KBM-7 (cell line): ENCODE data around the gene MUS81.
"Not testable (repeated sequence)": the region's sequence is repeated elsewhere in the genome, so short reads cannot be mapped to it uniquely, and the experiment has no call there.

Experiments
- DNase-seq: peaks from one replicate; pipeline ENCODE4 v3.0.0-alpha.2; 2015
- in situ Hi-C: fragments of 300-500 bp; cut with MboI; formaldehyde crosslinking; loops from 2 replicates; pipeline ENCODE4 v1.14.3; 2020; ENCODE audit warnings: low sequenced_read_pairs, low pct_unique_long_range_greater_than_20kb, mixed read lengths

MUS81 gene

DNA sequence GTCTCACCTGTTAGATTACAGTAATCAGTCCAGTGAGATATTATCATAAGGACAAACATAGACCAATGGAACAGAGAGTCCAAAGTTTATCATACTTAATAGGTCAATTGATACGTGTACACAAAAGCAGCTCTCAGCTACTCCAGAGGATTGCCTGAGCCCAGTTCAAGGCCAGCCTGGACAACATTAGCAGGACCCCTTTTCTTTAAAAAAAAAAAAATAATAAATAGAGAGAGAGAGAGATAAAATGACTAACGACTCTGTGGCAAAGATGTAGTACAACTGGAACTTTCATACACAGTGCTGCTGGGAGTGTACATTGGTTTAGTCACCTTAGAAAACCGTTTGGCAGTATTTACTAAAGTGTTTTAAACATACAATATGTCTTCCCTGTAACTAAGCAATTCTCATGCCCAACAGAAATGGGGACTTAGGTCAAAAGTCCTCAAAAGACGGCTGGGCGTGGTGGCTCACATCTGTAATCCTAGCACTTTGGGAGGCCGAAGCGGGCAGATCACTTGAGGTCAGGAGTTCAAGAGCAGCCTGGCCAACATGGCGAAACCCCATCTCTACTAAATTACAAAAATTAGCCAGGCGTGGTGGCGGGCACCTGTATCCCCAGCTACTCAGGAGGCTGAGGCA, 15.9 kb upstream of the MUS81 start:
- DNase-seq: no peak
- in situ Hi-C loops: no loop called here

DNA sequence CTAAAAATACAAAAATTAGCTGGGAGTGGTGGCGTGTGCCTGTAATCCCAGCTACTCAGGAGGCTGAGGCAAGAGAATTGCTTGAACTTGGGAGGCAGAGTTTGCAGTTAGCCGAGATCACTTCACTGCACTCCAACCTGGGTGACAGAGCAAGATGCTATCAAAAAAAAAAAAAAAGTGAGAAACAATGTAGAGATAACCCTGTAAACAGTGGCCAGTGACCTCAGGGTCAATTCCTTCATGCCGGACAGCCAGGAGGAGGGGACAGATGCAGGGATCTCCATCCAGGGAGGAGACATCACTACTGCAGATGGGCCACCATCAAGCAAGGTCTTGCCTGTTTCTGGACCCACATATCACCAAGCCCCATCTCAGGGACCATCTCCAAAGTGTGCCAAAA, 12.5 kb upstream of the MUS81 start:
- in situ Hi-C loops: no loop called here
- DNase-seq: no peak

DNA sequence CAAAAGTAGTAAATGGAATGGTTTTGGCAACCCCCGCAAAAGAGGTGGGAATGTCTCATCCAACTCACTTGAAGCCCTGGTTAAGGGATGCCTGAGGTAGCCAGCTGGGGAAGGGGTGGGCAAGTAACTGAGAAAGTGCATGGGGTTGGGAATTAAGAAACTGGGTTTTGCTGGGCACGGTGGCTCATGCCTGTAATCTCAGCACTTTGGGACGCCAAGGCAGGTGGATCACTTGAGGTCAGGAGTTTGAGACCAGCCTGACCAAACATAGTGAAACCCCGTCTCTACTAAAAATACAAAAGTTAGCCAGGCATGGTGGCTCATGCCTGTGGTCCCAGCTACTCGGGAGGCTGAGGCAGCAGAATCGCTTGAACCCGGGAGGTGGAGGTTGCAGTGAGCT, 11.5 kb upstream of the MUS81 start:
- in situ Hi-C loops, DNase-seq: not testable (repeated sequence)

DNA sequence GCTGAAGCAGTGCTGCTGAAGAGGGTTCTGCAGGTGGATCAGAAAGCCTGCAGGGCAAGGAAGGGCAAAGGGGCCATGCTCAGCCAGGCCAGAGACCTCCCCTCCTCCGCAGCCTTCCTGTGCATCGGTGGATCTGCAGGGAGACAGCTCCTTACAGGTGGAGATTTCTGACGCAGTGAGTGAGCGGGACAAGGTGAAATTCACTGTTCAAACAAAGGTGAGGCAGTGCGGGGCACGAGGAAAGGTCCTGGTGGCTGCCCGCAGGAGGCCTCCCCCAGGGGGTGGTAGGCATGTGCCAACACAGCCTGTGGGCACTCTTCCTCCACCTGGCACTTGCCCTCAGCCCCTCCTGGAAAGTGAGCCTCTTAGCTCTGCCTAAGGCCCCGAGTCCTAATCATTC, 10.9 kb upstream of the MUS81 start:
- in situ Hi-C loops: no loop called here
- DNase-seq: no peak

DNA sequence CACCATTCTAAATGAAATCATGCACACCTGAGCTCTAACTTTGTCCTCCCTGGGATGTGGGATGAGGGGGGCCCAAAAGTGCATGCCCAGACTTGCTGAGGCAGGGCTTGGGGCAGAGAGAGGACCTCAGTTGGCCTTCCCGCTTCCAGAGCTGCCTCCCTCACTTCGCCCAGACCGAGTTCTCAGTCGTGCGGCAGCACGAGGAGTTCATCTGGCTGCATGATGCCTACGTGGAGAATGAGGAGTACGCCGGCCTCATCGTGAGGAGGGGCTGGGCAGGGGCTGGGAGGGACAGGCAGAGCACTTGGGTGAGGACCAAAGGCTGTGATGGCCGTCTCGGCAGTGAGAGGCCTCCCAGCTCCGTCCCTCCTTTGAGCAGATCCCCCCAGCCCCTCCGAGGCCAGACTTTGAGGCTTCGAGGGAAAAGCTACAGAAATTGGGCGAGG, 10.4 kb upstream of the MUS81 start:
- in situ Hi-C loops: no loop called here
- no peak for DNase-seq

DNA sequence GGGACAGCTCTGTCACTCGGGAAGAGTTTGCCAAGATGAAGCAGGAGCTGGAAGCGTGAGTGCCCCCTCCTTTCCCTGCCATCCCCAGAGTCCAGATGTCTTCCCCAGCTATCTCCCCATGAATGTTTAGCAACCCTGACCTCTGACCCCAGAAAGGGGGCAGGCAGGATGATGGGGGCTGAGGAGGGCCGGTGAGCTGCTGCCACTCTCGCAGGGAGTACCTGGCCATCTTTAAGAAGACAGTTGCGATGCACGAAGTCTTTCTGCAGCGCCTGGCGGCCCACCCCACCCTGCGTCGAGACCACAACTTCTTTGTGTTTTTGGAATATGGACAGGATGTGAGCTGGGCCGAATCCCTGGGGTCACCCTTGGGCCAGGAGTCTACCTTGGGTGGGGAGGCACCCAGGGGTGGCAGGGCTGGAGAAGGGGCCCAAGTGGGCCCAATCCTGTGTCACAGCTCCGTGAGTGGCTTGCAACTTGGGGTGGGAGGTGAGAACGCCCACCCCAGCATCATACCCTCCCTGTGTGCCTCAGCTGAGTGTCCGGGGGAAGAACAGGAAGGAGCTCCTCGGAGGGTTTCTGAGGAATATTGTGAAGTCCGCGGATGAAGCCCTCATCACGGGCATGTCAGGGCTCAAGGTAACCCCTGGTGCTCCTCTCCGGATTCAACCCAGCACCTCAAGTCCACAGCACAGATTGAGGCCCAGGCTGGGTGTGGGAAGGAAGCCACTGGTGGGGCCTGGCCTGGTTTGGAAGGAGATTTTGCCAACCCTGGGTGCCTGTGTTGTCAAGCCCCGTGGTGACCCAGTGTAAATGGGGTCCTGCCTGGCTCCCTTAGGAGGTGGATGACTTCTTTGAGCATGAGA, 9.8 kb upstream of the MUS81 start:
- DNase-seq: no peak
- in situ Hi-C loops: no loop called here

DNA sequence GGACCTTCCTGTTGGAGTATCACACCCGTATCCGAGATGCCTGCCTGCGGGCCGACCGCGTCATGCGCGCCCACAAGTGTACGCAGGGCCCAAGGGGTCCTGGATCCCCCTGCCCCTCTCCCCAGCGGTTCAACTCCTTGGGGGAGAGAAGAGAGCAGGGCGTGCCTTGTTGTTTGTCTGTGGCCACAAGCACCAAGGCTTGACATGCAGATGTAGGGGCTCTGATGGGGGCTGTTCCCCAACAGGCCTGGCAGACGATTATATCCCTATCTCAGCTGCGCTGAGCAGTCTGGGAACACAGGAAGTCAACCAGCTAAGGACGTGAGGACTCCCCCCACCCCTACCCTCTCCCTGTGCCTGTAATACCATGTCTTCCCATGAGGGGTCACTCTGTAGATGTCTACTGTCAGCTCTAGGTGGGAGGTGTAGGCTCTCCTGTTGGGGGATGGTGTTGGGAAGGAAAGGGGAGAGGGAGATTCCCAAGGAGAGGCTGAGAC, 9.1 kb upstream of the MUS81 start:
- in situ Hi-C loops: no loop called here
- peak; percentile 77 for DNase-seq

DNA sequence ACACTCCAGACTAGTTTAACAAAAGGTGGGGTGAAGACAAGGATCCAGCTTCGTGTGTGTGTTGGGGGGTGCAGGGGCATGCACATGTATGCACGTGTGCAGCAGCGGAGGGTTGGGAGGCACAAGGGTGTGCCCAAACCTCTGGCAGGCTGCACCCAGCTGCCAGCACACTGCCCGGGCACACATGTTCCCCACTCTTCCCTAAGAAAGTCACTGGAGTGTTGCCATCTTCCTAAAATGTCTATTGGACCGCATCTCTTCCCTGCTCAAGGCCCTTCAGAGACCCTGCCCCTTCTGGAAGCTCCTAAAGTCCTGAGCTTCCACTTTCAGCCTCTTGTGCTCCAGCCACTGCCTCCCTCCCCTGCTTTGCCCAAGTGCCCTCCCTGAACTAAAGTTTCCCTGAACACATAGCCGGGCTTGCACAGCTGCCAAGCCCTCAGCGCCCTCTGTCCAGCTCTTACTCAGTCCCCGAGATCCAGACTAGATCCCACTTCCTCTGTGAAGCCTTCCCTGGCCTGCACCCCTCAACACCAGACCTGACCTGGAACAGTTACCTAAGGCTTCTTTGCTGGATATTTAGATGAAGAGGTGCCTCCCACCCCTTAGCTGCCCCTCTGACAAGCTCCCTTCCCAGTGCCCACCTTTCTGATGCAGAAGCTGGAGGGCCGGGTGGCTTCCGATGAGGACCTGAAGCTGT, 8.3 kb upstream of the MUS81 start:
- no peak for DNase-seq
- in situ Hi-C loops: no loop called here

DNA sequence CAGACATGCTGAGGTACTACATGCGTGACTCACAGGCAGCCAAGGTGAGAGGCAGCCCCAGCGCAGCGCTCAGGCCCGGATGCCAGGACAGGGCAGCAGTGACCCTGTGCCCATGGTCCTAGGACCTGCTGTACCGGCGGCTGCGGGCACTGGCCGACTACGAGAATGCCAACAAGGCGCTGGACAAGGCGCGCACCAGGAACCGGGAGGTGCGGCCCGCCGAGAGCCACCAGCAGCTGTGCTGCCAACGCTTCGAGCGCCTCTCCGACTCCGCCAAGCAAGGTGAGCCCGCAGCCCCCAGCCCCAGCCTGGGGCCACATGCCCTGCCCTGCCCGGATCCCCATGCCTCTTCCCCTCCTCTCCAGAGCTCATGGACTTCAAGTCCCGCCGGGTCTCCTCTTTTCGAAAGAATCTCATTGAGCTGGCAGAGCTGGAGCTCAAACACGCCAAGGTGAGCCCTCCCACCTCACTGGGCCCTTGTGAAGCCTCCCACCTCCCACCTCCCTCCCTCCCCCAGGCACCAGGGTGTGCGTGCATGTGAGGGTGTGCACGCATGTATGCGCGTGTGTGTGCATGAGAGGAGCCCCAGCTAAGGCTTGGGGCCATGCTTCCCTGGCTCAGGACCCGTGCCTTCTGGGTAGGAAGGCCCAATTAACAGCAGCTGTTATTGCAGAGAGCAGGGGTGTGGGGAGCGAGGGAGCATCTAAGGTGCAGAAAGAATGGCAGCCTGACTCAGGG, 7.6 kb upstream of the MUS81 start:
- in situ Hi-C loops: no loop called here
- no peak for DNase-seq

DNA sequence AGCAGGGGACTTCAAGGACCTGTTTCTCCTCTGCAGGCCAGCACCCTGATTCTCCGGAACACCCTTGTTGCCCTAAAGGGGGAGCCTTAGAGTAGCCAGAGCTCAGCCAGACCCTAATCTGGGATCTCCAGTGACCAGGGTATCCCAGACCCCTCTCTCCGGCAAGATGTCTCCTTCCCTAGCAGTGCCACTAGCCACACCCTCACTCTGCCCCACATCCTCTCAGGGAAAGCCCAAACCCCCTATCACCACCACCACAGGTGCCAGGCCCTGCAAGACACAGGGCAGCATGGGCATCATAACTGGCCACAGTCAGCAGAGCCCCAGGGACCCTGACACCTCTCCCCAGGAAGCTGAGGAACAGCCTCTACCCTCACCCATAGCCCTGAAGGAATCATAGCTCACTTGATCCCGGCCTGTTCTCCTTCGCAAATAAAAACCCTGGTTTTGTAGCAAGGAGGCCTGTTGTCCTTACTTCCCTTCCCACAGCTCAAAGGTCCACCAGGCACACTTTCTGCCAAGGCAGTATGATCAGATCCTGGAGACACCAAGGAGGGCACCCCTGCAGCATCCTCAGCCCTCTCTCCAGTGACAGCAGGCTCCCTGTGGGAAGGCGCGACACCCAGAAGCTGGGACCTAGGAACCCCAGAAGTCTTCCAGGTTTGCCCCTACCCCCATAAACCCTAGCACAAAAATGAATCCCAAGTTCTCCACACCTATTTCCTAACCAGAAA, 6.8 kb upstream of the MUS81 start:
- no peak for DNase-seq
- in situ Hi-C loops: no loop called here

DNA sequence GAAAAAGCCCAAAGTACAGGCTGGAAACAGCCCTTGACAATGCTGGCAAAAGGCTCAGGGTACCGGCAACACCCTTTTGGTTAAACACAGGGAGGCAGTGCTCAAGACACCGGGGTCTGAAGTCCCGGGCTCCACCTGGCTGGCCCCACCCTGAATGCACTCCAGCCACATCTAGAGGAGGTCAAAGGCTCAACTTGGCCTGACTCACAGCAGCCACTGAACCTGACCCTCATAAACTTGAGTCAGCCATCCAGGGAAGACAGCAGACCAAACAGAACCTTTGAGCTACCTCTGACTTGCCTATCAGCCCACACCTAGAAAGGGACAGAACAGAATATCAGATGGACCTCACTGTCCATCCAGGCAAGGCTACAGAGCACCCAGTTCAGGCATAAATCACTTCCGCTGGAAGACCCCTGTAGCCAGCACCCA, 6.1 kb upstream of the MUS81 start:
- DNase-seq: no peak
- in situ Hi-C loops: no loop called here

DNA sequence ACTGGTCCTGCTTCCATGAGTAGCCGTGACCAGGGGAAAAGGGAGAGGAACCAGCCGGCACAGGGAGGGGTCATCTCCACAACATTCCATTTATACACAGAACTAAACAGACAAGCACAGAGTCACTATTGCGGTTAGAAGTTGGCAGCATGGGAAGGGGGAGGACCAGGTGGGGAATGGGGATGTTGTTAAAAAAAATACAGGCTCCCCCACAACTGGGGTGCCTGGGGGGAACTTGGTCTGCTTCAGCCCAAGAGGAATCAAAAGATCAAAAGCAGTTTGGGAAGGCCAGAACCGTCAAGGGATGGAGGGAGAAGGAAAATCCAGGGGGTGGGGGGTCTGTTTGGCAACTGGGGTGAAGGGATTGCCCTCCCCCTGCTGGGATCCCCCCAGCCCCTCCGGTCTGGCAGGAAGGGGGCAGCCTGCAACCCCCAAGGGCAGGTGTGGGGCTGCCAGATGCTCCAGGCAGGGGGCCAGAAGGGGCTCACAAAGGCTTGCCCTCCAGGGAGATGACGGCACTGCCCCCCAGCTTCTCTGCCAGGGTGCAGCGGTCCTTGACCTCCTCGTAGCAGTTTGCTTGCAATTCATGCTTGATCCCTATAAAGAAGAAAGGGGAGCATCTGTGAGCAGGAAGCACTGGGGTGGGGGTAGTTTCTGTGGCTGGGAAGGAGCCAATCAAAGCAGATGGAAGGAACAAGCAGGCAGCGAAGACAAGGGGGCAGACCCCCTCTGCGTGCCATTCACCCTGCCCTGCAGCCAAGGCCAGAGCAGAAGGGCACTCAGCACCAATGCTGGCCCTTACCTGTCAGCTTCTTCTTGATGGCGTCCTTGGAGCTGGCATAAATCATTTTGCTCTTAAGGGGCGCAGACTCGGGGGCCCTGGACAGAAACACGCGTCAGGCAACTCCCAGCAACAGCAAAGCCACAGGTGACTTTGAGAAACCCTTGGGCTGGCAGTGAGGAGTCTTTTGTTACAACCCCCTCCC, 5.1 kb upstream of the MUS81 start:
- DNase-seq: no peak
- in situ Hi-C loops: no loop called here

DNA sequence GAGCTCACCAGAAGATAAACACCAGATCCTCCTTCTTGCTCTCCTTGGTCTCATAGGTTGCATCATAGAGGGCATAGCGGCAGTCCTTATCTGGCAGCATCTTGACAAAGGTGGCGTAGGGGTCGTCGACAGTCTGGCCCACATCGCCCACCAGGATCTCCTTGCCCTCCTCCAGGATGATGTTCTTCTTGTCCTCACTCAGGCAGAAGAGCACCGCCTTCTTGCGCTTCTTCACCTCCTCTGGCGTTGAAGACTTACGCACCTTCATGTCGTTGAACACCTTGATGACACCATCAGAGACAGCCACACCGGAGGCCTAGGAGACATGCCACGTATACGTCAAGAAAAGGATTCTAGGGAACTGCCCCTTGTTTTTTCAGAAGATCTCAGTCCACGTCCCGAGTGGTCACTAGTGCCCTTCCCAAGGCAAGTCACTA, 4.3 kb upstream of the MUS81 start:
- no peak for DNase-seq
- in situ Hi-C loops: no loop called here

DNA sequence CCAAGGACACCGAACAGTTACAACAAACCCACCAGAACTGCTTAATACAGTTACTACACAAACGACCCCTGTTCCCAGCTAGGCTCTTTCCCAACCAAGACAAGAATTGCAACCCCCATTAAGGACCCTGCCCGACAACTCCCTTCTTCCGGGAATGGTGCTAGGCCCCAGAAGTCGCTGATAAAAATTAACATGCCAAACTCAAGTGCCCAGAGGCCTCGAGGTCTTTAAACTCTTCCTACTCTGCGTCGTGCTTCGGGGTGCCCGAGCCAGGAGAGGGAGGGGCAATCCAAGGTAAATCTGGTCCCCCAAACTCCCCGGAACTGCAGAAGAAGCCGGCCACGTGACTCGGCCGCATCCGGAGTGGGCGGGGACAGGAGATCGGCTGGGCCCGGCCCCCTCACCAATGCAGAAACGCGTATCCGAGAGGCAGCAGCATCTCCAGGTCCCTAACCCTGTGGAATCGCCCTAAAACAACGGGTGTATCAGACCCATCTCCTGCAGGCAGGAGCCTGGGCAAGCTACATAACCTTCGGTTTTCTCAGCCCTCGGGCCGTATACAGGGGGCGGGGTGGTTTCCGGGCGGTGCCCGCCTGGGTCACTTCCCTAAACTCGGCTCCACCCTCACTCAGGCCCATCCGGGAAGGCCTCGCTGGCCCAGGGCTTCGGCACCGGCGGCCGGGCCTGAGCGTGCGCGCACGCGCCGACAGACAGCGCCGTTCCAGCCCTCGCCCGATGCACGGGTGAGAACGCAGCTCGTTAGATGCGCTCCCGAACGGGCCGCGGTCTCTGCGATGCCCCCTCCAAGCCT, 3.3 kb upstream of the MUS81 start:
- in situ Hi-C loops: no loop called here
- peak; percentile 83 for DNase-seq

DNA sequence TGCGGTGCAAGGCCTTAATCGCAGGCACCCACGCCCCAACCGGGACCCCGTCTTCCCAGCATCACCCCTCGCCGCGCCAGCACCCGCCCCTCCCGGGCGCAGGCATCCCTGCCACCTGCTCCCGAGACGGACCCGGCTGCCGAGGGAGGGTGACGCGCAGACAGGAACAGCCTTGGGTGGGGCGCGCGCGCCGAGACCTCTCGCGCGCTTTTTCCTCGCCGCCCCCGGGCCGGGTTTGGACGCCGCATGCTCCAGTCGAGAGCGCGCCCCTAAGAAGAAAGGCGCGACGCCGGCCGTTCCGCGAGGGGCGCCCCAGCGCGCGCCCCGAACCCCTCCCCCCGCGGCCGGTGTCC, 2.8 kb upstream of the MUS81 start:
- no peak for DNase-seq
- in situ Hi-C loops: no loop called here

DNA sequence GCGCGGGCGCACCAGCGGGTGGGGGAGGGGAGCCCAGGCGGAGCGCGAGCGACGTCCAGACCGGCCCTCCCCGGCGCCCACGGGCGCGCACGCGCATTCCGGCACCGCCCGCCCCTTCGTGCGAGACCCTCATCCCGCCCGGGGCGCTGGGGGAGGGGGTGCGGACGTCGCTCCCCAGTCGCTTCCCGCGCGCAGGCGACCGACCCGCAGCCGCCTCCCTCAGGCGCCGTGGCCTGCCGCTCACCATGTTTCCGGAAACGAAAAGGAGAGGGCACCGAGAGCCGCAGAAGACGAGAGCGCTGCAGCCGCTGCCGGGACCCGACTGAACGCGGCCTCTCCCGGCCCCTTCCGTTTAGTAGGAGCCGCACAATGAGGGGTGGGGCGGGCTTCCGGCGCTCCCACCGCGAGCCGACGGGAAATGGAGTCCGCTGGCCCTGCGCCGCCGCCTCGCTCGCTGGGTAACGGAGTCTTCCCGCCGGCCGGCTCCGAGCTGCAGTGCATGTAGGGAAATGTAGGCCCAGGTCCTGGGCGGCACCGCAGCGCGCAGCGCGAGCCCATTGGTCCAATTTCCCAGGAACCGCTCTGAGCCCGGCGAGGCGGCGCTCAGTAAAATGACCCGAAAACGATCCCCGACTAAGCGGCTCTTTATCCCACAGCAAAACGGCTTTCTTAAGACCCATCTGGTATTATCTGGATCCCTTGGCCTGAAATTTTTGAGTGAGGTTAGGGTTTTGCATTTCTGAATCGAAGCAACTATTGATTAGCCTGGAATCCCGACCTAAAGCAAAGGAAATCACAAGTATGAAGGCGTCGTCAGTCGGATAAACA, 2.2 kb upstream of the MUS81 start, which contains the start of gene CFL1:
Gene CFL1 (minus strand): TSS at position 328 of the 828 bp plus-strand sequence. CDS start 81 bp downstream, at position 247.
- DNase-seq: peak; percentile 99

More for the DNA sequence above, 2.2 kb upstream of the MUS81 start, which contains the start of gene CFL1:
- in situ Hi-C loops: no loop called here
